ENCODE data around the gene PCBD1.

GRCh38 chr10:70927189-70927943 is 39.0 kb upstream of the PCBD1 start:
- TF ChIP-seq POLR2A (IDR thresholded peaks at IDR 0.05) (no peak), POLR2AphosphoS5 (IDR thresholded peaks at IDR 0.05) (no peak)
- TF ChIP-seq, protein P1, sequence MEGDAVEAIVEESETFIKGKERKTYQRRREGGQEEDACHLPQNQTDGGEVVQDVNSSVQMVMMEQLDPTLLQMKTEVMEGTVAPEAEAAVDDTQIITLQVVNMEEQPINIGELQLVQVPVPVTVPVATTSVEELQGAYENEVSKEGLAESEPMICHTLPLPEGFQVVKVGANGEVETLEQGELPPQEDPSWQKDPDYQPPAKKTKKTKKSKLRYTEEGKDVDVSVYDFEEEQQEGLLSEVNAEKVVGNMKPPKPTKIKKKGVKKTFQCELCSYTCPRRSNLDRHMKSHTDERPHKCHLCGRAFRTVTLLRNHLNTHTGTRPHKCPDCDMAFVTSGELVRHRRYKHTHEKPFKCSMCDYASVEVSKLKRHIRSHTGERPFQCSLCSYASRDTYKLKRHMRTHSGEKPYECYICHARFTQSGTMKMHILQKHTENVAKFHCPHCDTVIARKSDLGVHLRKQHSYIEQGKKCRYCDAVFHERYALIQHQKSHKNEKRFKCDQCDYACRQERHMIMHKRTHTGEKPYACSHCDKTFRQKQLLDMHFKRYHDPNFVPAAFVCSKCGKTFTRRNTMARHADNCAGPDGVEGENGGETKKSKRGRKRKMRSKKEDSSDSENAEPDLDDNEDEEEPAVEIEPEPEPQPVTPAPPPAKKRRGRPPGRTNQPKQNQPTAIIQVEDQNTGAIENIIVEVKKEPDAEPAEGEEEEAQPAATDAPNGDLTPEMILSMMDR (IDR thresholded peaks at IDR 0.05): no peak
